HuH-7 (cell line): ENCODE measurements around the gene LAG3.

Experiments used
- DNase-seq: peaks from one replicate; pipeline ENCODE4 v3.0.0; 2011; ENCODE audit warnings: low spot score

The LAG3 gene

GRCh38 chr12:6824085-6824775, 51.9 kb downstream of the LAG3 start:
- DNase-seq = no peak

- no peak for DNase-seq
Observed at GRCh38 chr12:6824901-6825381, 52.6 kb downstream of the LAG3 start.

- peak; percentile 97 for DNase-seq
Observed at GRCh38 chr12:6825398-6826124, 53.2 kb downstream of the LAG3 start.

GRCh38 chr12:6826125-6826733, 53.9 kb downstream of the LAG3 start:
- no peak for DNase-seq

- no peak for DNase-seq
Observed at GRCh38 chr12:6826734-6827436, 54.6 kb downstream of the LAG3 start.

GRCh38 chr12:6827437-6827911, 55.2 kb downstream of the LAG3 start:
- DNase-seq = peak; percentile 98
